Astrocyte of the cerebellum (primary cell): ENCODE measurements around the gene ABCD3.
"Not testable (repeated sequence)": the region's sequence is repeated elsewhere in the genome, so short reads cannot be mapped to it uniquely, and the experiment has no call there.

ENCODE experiments used
- DNase-seq: peaks from one replicate; pipeline ENCODE4 v3.0.0-alpha.2; 2011; ENCODE audit warnings: low read depth
- H3K4me3 ChIP-seq: 2 replicates; pipeline ENCODE4 v1.5.1; 2011; ENCODE audit warnings: mild to moderate bottlenecking, low read depth, low read length, moderate library complexity
- CTCF ChIP-seq: IDR thresholded peaks from 2 replicates; pipeline ENCODE4 v1.5.1; 2012; ENCODE audit warnings: low read length, low read depth, moderate library complexity, mild to moderate bottlenecking; ENCODE audit errors: missing control alignments
- in situ Hi-C: cut with HindIII; loops from 2 replicates; pipeline ENCODE4 v1.10.0; 2017; ENCODE audit warnings: low sequenced_read_pairs

The ABCD3 gene

DNA sequence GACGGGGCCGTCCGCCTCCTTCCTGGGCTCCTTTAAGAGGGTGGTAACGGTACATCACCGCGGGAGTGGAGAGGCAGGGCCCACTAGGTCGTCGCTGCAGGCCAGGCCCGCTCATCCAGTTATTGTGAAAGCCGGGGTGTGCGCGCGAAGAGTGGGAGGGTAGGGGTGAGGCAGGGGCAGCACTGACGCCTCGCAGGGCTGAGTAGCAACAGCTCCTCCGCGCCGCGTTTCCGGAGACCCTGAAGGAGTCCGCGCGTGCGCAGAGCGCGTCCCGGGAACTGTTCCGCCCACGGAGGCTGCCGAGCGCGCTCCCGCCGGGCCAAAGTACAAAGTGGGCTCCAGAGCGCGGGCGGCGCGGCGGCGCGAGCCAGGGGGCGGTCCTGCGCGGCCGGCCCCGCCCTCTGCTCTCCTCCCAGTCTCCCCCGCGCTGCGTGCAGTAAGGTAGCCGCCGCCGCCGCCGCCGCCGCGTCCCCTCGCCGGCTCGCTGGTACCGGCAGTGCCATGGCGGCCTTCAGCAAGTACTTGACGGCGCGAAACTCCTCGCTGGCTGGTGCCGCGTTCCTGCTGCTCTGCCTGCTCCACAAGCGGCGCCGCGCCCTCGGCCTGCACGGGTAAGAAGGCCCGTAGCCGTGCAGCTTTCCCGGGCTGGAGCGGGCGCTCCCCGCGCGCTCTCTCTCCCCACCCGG lies at the start of gene ABCD3:
TSS of gene ABCD3 (plus strand) at position 412 of the 686 bp plus-strand sequence. CDS start at position 502, 90 bp downstream.
- peak; percentile 93 for DNase-seq
- in situ Hi-C loops: no loop called here
- H3K4me3 ChIP-seq: peak within 1 kb of the TSS; percentile 75
- no peak for TF ChIP-seq CTCF

DNA sequence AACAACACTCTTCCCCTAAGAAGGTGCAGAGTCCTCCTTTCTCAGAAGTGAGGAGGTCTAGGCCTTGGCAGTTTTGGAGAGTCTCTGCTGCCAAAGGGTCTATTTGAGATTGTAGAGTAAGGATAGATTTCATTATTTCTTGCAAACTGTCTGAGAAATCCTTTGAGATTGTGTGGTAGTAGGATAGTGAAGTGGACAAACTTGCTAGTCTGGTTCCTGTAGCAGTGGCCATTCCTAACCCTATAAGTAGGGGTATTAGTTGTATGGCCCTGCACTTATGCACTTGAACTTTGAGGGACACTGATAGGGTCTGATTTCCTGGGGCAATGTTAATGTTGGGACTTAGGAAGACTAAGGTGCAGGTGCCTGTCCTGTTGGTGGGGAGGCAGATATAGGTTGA lies 45.4 kb upstream of the ABCD3 start:
- H3K4me3 ChIP-seq, in situ Hi-C loops, DNase-seq: not testable (repeated sequence)

DNA sequence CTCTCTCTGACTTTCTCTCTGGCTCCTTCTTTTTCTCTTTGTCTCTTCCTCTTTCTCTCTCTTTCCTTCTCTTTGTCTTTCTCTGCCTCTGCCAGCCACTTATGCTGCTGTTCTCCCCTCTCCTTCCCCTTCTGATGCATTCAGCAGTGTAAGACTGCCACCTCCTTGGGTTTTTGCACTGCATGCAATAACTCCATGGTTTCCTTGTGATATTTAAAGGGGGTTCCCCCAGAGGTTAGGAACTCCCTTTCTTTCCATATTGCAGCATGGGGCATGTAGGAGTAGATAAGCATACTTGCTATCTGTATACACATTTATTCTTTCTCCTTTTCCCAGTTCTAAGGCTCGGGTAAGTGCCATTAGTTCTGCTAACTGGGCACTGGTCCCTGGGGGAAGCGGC lies 44.9 kb upstream of the ABCD3 start:
- H3K4me3 ChIP-seq, in situ Hi-C loops, DNase-seq: not testable (repeated sequence)

GRCh38 chr1:94375666-94376065 lies 42.5 kb upstream of the ABCD3 start:
- in situ Hi-C loops, DNase-seq, H3K4me3 ChIP-seq: not testable (repeated sequence)

DNA sequence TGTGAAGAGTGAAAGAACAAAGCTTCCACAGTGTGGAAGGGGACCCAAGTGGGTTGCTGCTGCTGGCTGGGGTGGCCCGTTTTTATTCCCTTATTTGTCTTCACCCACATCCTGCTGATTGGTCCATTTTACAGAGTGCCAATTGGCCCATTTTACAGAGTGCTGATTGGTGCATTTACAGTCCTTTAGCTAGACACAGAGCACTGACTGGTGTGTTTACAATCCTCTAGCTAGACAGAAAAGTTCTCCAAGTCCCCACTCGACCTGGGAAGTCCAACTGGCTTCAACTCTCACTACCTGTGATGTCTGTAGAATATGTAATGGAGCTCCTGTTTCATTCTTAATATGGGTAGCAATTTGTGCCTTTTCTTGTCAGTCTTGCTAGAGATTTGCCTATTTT lies 39.7 kb upstream of the ABCD3 start:
- DNase-seq, H3K4me3 ChIP-seq, in situ Hi-C loops: not testable (repeated sequence)

- TF ChIP-seq CTCF: no peak
- in situ Hi-C loops: no loop called here
- H3K4me3 ChIP-seq: no peak overlapping the region
- no peak for DNase-seq
These were observed 38.6 kb upstream of the ABCD3 start for GRCh38 chr1:94379615-94380014.

- DNase-seq: no peak
- no peak overlapping the region for H3K4me3 ChIP-seq
- in situ Hi-C loops: no loop called here
- TF ChIP-seq CTCF: no peak
These were observed 36.0 kb upstream of the ABCD3 start for GRCh38 chr1:94382201-94382600.

DNA sequence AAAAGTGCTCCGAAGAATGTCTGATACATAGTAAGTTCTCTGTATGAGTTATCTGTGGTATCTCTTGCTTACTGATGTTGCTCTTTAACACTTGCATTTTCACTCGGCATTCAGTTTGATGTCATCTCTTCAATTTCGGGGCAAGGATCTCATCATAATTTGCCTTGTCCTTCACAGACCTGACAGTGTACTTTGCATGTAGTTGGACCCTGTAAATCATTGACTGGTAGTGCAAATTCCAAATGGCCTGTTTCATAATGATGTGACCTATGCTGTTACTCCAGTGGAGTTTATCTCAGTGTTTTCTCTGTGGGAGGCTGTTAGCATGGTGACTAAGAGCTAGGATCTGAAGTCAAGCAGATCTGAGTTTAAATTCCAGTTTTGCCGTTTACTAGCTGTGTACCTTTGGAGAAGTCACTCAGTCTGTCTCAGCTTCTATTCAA lies 34.2 kb upstream of the ABCD3 start:
- in situ Hi-C loops: no loop called here
- TF ChIP-seq CTCF: no peak
- no peak overlapping the region for H3K4me3 ChIP-seq
- no peak for DNase-seq
